HG03521 (cell line): ENCODE data around the gene ATP5PB.

Source experiments
- ATAC-seq: cut with Tn5 transposase; IDR thresholded peaks from one replicate; pipeline ENCODE4 v1.9.1; 2021; ENCODE audit warnings: mild to moderate bottlenecking, moderate library complexity; ENCODE audit not compliant: unreplicated experiment

ATP5PB gene

DNA sequence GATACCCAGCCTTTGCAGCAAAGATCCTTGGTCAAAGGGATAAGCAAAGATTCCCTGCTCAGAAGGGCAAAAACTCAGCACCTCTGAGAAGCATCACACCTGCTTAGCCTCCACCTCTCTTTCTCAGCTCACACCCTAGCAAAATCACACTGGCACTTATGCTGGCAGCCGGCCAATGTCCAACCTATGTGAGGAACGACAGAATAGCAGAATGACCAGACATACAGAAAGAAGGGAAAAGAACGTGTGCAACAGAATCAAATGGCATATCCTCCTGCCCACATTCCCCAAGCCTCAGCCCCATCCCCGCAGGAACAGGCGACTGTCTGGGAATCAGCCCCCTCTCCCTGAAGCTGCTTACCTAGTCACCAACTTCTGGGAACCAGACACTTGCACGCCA is 54.8 kb downstream of the ATP5PB start:
- ATAC-seq = no peak

DNA sequence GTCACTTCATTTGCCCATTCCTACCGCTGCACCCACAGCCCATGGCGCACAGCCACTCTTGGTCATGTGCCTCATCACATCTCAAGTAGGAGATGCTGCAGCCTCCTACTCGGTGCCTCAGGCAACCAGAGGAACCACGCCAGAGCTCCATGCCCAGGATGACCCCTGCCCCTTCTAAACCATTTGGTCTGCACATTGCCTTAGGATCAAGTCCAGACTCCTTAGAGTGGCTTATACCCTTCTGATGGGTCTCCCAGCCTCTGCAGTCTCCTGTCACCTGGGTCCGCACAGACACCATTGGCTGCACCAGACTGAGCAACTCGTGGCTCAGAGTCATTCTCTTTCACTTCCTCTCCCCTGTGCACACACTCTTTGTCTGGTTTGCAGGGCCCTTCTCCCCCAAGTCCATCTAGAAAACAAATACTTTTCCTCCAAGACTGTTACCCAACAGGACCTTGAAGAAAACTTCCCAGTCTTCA is 56.4 kb downstream of the ATP5PB start:
- no peak for ATAC-seq

DNA sequence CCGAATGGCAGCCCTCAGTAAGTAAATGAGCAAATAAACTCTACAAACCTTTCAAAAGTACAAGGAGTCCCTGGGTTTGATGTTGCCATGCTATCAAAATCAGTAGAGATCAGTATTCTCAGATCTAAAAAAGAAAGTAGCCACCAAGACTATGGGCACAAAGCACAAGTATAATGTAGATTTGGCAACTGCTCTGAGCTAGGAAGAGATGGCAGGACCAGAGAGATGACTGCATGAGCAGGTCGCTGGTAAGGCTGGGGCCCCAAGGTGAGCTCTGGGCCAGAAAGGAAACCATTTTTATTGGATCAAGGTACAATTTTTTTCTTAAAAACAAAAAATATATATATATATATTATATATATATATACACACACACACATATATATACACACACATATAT is 57.3 kb downstream of the ATP5PB start:
- no peak for ATAC-seq

DNA sequence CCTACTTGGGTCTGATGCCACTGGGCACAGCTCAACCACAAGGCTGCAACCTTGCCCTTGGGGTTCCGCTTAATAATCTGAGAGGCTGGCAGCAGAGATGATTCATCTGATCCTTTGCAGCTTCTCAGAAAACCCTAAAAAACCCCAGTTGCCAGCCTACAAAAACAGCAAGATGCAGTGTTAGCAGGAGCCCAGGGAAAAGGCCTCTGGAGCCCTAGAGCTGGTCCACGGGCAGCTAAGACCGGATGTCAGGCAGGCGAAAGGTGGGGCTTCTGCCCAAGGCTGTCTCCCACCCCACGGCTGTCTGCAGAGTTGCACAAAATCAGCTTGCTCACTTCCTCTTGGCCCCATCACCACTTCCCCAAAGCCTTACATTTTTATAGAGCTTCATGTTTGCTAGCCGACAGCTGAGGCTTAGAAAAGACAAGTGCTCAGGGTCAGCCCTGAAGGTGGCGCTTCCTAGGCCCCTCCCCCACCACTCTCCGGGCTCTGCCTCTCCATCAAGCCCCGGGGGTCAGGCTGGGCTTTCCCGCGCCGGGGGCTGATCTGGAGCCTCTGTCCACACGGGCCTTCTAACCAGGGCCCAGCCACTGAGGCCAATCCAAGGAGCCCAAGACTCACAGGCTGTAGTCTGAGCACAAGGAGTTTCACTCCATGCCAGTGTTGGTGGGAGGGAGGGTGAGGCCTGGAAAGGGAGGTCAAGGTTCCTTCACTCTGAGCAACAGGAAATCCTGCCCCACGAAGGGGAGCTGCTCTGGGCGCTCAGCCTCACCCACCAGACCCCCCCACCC is 58.3 kb downstream of the ATP5PB start:
- ATAC-seq = peak; percentile 49

DNA sequence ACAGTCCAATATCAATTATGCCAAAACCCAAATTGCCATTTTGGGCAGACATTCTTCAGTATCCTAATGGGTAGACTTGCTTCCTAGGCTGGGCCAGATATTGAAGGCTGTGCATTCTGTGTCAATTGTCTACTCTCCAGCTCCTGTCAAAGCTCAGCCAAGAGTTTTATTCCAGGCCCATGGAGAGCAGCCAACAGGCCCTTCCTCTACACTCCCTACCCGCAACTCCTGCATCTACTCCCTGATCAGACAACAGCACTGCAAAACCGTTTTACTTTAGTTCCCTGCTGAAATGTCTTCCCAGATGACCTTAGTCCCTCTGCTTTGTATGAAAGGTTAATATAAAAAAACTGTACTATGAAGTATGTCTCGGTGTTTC is 60.7 kb downstream of the ATP5PB start:
- ATAC-seq = no peak

DNA sequence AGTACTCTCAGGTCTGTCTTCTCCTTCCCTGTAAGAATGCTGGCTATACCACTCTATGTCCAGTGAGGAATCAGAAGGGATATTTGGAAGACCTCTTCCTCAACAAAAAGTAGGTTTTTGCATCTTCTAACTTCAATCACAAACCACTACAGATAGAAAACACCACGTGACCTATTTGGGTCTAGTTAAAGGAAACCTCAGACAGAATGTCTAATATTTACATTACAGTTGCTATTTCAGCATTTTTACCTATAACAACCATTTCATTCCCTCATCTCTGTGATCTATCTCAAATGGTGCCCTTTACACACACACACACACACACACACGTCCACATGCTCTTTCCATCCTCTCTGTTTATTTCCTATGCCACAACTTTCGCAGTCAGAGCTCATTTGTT is 62.1 kb downstream of the ATP5PB start:
- ATAC-seq = no peak
